HCT116 (cell line): Measurements from ENCODE around the gene DNAH10.

Experiments used
- CEBPB ChIP-seq: IDR thresholded peaks from 2 replicates; pipeline ENCODE4 v1.6.1; 2012; ENCODE audit warnings: low read depth
- POLR2A ChIP-seq: IDR thresholded peaks from 2 replicates; pipeline ENCODE4 v1.7.0; 2011; ENCODE audit warnings: borderline replicate concordance; ENCODE audit not compliant: insufficient read depth, insufficient read length; ENCODE audit errors: extremely low read depth
- POLR2AphosphoS5 ChIP-seq: IDR thresholded peaks from 2 replicates; pipeline ENCODE4 v1.6.1; 2011; ENCODE audit warnings: mild to moderate bottlenecking, low read depth, low read length, moderate library complexity
- RAD21 ChIP-seq: IDR thresholded peaks from 2 replicates; pipeline ENCODE4 v1.6.1; 2012; ENCODE audit warnings: low read depth, mild to moderate bottlenecking
- SIN3A ChIP-seq: IDR thresholded peaks from 2 replicates; pipeline ENCODE4 v1.6.1; 2012; ENCODE audit warnings: low read depth
- TF ChIP-seq, protein P1 (sequence below), 3 experiments: fragments of 200-600 bp in 1 of 3; sonication (generic) in 1 of 3; IDR thresholded peaks in 2 of 3; conservative IDR thresholded peaks in 1 of 3; 2 replicates each; pipeline ENCODE4 v1.5.1; 2012 to 2017; ENCODE audit warnings: low read depth in 2 of 3, low read length in 2 of 3, antibody characterized with exemption in 1 of 3, borderline replicate concordance in 1 of 3, control low read depth in 1 of 3, mild to moderate bottlenecking in 1 of 3, mixed read lengths in 1 of 3, mixed run types in 1 of 3, moderate library complexity in 1 of 3; ENCODE audit not compliant: insufficient read depth in 1 of 3
- TF ChIP-seq, protein P2 (sequence below): IDR thresholded peaks from 2 replicates; pipeline ENCODE4 v1.6.1; 2012

DNA sequence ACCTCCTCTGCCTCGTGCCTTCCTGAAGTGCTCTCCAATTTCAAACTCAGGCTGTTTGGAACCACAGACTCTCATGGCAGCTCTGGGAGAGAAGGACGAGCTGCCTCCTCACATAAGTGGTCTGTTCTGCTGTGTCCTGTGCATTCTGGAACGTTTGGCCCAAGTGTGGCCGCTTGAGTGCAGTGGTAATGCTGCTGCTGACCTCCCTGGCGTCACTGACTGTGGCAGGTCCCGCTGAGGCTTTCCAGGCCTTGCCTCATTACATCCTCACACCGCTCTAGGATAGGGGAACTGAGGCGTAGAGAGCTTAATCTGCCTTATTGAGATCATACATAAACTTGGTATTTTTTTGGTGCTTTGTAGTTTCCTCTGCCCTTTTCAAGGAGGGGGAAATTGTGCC, 196.4 kb downstream of the DNAH10 start:
- TF ChIP-seq, protein P1, sequence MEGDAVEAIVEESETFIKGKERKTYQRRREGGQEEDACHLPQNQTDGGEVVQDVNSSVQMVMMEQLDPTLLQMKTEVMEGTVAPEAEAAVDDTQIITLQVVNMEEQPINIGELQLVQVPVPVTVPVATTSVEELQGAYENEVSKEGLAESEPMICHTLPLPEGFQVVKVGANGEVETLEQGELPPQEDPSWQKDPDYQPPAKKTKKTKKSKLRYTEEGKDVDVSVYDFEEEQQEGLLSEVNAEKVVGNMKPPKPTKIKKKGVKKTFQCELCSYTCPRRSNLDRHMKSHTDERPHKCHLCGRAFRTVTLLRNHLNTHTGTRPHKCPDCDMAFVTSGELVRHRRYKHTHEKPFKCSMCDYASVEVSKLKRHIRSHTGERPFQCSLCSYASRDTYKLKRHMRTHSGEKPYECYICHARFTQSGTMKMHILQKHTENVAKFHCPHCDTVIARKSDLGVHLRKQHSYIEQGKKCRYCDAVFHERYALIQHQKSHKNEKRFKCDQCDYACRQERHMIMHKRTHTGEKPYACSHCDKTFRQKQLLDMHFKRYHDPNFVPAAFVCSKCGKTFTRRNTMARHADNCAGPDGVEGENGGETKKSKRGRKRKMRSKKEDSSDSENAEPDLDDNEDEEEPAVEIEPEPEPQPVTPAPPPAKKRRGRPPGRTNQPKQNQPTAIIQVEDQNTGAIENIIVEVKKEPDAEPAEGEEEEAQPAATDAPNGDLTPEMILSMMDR (IDR thresholded peaks at IDR 0.05 in 2 of 3, conservative IDR thresholded peaks at IDR 0.05 in 1 of 3; ENCODE audit: borderline replicate concordance in 1 of 3, insufficient read depth in 1 of 3, low read depth in 2 of 3, low read length in 2 of 3): no peak
- TF ChIP-seq SIN3A (no peak), POLR2A (no peak), CEBPB (no peak), POLR2AphosphoS5 (no peak), RAD21 (no peak)
- TF ChIP-seq, protein P2, sequence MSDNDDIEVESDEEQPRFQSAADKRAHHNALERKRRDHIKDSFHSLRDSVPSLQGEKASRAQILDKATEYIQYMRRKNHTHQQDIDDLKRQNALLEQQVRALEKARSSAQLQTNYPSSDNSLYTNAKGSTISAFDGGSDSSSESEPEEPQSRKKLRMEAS: no peak
